ENCODE data around the gene PHKB.
"Not testable (repeated sequence)": the region's sequence is repeated elsewhere in the genome, so short reads cannot be mapped to it uniquely, and the experiment has no call there.

The PHKB gene

GRCh38 chr16:47470211-47470610 lies 9.1 kb downstream of the PHKB start:
- no peak for DNase-seq

- no peak for DNase-seq
Observed at GRCh38 chr16:47470810-47471209, 9.7 kb downstream of the PHKB start.

DNA sequence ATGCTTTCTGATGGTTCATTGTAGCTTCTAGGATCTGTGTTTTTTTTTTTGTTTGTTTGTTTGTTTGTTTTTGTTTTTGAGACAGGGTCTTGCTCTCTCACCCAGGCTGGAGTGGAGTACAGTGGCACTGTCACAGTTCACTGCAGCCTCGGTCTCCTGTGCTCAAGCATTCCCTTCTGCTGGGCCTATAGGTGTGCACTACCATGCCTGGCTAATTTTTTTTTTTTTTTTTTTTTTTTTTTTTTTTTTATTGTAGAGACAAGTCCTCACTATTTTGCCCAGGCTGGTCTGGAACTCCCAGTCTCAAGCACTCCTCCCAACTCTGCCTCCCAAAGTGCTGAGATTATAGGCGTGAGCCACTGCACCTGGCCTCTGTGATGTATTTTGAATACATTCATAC lies 11.9 kb downstream of the PHKB start:
- DNase-seq: not testable (repeated sequence)

DNA sequence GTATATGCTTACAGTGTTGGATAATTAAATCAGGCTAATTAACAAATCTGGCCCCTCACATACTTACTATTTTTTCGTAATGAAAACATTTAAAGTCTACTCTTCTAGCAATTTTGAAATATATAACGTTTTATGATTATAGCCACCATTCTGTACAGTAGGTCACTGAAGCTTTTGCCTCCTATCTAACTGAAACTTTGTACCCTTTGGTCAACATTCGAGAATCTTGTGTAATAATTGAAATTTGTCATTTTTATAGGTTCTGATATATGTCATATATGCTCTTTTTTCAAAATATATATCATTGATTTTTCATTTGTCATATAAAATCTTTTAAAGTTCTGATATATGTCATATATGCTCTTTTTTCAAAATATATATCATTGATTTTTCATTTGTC lies 12.7 kb downstream of the PHKB start:
- no peak for DNase-seq

- no peak for DNase-seq
Observed at GRCh38 chr16:47475786-47476185, 14.7 kb downstream of the PHKB start.

DNA sequence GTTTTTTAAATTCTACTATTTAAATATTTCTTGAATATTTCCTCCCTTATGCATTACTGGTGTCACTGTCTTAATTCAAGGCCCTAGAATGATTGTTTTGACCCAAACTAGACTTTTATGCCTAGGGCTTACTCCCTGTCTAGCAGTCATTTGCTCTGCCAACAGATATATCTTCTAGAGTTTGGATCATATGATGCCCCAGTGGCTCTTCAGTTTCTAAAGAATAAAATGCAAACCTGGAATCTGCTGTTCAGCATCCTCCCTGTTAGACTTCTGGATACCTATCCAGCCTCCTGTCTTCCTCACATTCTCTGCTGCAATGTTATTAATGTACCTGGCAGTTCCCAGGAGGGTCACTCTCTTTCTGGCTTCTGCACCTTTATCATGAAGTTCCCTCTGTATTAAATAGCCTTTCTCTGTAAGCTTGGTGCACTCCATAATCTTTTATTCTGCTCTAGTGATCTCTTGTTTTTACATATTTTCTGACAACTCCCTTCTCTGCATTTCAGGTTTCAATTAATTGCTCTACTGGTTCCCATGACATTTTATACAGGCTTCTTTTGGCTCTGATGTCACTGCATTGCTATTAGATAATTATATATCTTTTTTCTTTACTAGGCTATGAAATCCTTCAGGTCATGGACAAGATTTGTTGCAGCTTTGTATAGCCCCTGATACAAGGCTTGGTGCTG lies 15.7 kb downstream of the PHKB start:
- DNase-seq: no peak

DNA sequence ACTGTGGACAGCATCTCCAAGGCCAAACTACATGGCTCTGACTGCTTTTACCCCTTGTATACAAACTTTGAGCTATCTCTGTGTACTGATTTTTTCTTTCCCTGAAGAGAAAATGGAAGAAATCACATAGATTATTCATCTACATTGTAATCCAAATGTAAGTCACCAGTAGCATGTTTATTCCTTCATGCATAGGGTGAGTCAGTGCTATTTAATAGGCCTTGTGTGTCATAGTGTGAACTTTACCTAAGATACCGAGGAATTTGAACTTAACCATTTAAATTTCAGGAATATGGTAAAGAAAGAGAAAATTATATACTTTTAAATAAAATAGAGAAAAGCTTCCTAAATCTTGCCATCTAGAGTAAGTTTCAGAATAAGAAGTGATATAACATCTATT lies 16.5 kb downstream of the PHKB start:
- DNase-seq: no peak

DNA sequence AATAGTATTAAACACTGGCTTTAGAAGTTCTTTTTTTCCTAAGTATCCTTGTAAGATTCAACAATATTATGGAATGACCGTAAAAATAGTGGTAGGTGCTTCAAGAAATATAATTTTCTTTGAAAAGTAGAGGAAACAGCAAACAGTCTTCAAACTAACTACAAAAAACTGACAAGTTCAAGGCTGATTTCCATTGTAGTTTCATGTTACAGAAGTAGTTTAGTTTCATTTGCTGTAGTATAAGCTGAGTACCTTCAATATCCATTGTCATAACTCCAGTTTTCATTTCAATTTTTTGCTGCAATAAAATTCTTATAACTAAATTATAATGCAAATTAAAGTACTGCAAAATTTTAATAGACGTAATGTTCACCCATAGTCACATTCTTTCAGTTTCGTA lies 19.3 kb downstream of the PHKB start:
- DNase-seq: no peak

GRCh38 chr16:47481698-47482374 lies 20.7 kb downstream of the PHKB start:
- no peak for DNase-seq

DNA sequence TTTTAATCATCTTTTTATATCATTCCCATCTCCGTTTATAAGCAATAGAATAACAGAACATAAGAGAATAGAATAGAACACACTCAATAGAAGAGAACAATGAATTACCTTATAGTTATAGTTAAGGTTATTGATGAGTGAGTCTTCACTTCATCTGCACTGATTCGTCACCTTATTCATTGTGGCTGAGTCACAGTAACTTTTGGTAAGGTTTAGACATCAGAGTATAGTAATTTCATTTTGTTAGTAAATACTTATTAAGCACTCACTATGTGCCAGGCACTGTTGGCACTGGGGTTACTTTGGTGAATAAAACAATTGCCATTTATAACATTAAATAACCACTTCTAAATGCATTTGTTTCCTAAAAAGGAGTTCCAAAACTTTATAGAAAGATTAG lies 22.5 kb downstream of the PHKB start:
- DNase-seq: no peak

DNA sequence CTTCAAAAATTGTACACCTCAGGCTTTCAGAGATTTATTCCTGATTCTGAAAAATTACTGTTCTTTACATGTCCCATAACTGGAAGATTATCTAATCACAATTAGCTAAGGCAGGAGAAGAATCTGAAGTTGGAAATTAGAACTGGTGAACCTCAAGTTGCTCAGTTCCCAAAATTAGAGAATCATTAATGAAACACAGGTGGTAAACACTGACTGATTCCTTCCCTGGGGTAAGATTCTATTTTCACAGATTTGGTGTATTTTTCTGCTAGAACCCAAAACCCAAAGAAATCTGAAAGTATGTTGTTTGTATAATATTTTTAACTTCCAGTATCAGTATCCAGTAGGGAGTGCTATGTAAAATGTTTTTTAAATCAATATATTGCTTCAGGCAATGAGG lies 25.7 kb downstream of the PHKB start:
- DNase-seq: no peak

GRCh38 chr16:47488051-47488450 lies 26.9 kb downstream of the PHKB start:
- no peak for DNase-seq

DNA sequence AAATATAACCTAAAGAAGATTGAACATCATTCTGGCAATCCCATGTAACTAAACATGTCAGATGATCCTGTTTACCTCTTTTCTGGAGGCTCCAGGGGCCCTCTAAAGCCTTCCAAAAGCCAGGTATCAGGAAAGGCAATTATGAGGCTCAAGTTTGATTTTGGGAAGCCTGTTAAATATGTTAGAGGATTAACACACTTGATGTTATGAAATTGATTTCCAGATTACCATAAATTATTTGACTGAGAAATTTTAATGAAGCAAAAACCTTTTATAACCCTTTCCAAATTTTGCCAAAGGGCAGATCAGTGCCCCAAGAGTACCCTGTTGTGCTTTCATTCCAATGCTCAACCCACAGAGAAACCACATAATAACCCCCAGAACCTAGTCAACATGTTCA lies 29.3 kb downstream of the PHKB start:
- DNase-seq: no peak

DNA sequence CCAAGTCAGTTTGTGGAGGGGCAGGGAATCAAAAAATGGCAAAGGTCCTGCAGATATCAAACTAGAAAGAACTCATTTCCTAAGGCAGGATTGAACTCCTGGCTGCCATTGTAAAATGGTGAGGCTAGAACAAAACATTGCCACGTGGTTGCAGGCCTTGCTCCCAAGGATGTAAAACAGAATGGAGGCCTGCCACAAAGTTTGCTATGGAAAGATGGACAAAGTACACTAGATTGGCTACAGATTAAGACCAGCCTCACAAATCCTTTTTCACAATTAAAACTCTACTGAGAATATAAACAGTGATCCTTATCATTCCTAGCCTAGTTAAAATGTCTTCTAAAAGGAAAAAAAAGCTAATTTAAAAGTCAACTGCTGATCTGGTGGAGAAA lies 30.9 kb downstream of the PHKB start:
- no peak for DNase-seq

GRCh38 chr16:47492428-47493377 lies 31.6 kb downstream of the PHKB start:
- DNase-seq: no peak

GRCh38 chr16:47493381-47494337 lies 32.5 kb downstream of the PHKB start:
- DNase-seq: no peak

- no peak for DNase-seq
Observed at GRCh38 chr16:47499080-47499699, 38.1 kb downstream of the PHKB start.

DNA sequence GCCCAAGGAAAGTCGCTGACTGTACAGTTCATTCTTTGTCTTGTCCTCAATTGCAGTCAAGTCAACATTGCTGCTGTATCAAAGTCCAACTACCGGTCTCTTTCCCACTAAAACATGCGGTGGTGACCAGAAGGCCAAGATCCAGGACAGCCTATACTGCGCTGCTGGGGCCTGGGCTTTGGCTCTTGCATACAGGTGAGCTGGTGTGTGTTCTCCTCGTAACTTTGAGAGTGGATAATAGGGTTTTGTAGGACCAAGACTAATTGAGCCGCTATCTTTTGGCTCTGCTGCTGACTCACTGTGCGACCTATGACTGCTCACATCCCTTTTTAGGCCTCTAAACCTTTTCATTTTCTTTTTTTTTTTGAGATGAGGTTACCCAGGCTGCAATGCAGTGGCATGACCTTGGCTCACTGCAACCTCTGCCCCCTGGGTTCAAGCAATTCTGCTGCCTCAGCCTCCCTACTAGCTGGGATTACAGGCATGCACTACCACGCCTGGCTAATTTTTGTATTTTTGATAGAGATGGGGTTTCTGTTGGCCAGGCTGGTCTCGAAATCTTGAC lies 38.7 kb downstream of the PHKB start:
- no peak for DNase-seq

DNA sequence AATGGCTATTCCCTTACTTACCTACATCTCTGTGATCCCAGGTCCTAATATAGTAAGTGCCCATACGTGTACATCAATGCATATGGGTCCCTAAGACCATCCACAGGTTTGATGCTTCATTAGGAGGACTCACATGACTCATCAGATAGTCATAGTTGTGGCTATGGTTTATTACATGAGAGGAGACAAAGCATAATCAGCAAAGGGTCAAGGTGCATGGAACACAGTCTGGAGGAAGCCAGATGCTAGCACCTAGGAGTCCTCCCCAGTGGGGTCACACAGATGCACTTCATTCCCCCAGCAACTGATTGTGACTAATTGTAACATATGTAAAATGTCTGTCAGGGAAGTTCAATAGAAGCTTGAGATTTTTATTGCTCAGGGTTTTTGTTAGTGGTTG lies 42.8 kb downstream of the PHKB start:
- DNase-seq: no peak

DNA sequence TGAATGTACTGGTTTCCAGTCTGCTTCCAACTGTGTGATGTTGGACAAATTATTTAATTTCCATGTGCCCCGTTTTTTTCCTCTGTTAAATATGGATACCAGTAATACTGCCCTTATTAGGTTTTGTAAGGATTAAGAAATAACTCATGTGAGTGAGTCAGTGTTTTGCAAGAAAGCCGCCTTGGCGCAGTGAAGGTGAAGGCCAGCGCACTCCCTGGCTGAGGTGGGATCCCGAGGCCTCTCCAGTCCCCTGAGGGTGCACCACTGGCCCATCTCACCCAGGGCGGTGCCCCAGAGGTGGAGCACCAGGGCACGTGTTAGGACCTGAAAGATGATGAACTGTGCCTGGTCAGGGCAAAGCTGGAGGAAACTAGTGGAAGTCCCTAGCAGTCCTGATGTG lies 43.5 kb downstream of the PHKB start:
- DNase-seq: no peak

GRCh38 chr16:47506800-47507199 lies 45.7 kb downstream of the PHKB start:
- DNase-seq: no peak

DNA sequence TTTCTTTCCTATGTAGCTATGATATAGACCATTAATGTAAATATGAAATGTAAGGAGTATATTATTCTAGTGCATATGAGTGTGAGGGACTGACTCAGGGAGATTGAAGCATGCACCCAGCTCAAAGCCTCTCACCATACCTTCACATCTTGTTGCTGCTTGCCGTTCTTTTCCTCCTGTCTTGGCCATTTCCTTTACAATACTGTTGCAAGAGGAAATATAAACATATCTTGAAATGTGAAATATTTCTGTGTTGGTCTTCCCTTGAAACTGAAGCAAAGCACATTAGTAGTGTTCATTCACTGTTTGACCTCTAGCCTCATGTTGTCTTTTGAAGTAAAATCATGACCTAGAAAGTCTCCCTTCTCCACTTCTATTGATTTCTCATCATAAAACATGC lies 46.6 kb downstream of the PHKB start:
- DNase-seq: no peak
